Peyer's patch (tissue), 4 donors: ENCODE measurements around the gene SMCP.

Experiments
- CTCF ChIP-seq, 6 experiments: fragments of 450-650 bp in 4 of 6; fragments of 200-600 bp in 2 of 6; sonication (generic) in 1 of 6; IDR thresholded peaks; one replicate each; pipeline ENCODE4 v1.5.1; 2017 to 2019; ENCODE audit warnings: antibody characterized with exemption in 6 of 6, mild to moderate bottlenecking in 3 of 6, moderate library complexity in 1 of 6
- POLR2A ChIP-seq, 2 donors: fragments of 450-650 bp; IDR thresholded peaks; one replicate each; pipeline ENCODE4 v1.5.1; 2017; ENCODE audit warnings: antibody characterized with exemption in 2 of 2, mild to moderate bottlenecking in 2 of 2, moderate library complexity in 2 of 2

- TF ChIP-seq POLR2A (IDR thresholded peaks at IDR 0.05) (no peak), CTCF (IDR thresholded peaks at IDR 0.05) (no peak)
Measured at GRCh38 chr1:152899027-152899426, 20.9 kb downstream of the SMCP start.
